DMS114 treated with DMSO at 0.1 percent for 48 hours (cell line): Measurements from ENCODE around the gene CLN5.

Experiments used
- DNase-seq: peaks from one replicate; lab custom pipeline; 2025; ENCODE audit not compliant: unreplicated experiment; lab: John Stamatoyannopoulos, UW

The CLN5 gene

DNA sequence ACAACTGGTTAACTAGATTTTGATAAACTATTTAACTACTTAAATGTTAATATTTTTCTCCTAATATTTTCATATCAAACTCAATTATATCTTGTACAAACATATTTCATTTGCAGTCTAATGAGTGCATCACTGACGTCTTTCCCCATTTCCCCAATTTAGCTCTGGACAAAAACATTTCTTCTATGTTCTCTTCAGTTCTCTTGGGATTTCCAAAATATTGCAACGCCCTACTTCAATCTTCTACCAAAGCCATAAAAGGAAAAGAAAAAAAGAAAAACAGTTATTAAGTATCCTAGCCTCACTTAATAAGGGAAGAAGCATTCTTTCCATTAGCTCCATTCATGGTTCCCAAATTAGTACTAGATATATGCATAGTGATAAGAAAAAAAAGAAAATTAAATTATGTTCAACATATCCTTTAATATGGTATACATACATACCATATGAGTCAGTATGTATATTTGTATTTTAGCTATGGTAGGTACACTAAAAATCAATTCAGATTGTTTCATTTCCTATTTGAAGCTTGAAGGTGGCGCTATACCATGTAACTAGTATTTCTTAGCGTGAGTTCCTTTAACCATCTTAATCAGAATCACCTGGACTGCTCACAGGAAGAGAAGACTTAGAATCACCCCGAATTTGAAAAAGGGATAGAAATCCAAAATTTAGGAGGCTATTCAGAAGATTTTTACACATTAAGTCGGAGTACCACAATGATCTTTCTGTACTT is 25.2 kb downstream of the CLN5 start:
- no peak for DNase-seq

DNA sequence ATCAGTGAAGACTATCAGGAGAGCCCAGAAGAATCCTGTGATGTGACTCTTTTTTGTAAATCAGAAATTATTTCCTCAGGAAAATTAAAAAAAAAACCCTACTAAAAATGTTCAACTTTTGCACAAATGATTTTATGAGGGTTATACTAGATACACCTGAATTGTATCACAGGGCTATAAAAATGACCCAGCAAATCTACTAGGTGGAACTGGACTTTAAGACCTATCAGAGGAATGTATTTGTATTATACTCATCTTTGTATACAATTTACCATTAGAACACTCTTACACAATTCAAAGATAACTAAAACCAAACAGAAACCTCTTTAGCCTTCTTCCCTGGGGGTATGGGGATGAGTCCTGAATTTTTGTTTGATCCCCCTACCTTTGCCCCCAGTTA is 27.9 kb downstream of the CLN5 start:
- no peak for DNase-seq

DNA sequence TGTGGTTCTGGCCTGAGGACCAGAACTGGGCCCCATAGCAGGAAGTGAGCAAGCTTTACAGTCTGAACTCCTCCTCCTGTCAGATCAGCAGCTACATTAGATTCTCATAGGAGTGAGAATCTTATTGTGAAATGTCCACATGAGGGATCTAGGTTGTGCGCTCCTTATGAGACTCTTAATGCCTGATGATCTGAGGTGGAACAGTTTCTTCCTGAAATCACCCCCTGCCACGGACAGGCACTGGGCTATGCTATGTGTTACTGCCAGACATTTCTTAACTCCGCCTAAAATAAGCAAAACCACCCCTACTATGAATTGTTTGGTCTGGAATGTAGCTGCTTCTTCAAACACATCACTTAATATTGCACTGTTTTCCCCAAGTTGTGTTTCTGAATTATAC is 30.5 kb downstream of the CLN5 start:
- no peak for DNase-seq

DNA sequence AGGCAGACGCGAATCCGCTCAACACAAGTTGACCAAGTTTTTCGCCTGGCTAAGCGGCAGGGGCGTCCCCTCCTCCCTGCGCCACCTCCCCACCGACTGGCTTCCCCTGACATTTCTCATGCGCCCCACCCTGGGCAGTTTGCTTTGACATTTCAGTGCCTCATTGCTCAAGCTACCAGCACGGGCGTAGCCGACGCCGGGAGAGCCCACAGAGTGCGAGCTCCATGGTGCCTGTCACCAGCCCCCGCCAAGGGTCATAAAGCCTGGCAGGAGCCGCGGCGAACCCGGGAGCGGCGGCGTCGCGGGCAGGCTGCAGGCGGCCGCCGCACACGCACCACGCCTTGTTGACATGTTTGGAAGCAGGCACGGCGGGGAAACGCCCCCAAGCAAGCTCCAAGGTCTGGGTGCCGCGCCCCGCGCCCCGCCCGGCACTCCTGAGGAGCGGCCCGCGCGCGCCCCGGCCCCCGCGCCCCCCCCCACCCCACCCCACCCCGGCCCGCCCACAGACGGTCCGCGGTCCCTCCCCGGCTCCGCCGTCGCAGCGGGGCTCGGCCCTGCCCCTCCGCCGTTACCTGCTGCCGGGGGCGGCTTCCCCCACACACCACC is 34.5 kb downstream of the CLN5 start:
- no peak for DNase-seq

DNA sequence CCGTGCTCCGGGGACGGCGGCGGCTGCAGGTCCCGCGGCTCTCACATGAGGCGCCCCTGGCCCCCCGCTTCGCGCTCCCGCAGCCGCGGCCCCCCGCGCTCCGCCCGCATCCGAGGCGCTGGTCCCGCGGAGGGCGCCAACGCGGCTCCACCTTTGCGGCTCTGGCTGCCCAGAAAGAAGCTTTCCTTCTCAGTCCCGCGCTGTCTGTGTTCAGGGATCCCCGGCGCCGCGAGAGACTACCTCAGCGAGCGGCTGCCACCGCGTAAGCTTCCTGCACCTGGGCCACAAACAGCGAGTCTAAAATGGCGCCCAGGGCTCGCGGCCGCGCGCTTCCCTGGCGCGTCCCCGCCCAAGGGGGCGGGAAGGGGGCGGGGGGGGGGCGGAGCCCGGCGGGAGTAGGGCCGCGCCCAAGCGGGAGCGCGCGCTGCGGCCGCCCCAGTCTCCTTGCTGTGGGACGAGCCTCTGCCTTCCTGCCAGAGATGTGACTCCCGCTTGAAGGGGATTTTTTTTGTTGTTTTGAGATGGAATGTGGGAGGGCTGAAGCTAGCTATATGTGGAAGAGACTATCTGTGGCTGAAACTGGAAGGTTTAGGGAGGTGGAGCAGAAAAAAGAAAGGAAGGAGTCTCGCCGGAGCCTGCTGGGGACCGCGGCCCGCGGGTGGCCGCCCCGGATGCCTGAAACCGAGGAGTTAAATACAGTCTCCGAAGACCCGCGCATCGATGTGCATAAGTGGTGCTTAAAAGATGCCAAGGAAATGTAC is 35.2 kb downstream of the CLN5 start, which contains the start of gene FBXL3:
Gene FBXL3, minus strand, starts transcription at position 299 of the 761 bp plus-strand sequence. CDS start 5,299 bp downstream, outside the sequence.
- peak; percentile 39 for DNase-seq

DNA sequence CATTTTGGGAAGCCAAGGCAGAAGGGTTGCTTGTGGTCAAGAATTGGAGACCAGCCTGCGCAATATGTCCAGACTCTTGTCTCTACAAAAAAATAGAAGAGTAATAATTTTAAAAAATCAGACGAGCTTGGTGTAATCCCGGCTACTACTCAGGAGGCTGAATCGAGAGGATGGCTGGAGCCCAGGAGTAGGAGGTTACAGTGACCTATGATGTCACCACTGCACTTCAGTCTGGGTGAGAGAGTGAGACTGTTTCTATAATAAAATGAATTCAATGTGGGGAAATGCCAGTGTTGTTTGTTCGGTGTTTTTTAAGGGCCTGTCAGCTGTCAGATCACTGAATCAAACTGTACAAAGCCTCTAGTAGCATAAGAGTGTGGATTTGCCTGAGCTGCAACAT is 36.3 kb downstream of the CLN5 start:
- no peak for DNase-seq

DNA sequence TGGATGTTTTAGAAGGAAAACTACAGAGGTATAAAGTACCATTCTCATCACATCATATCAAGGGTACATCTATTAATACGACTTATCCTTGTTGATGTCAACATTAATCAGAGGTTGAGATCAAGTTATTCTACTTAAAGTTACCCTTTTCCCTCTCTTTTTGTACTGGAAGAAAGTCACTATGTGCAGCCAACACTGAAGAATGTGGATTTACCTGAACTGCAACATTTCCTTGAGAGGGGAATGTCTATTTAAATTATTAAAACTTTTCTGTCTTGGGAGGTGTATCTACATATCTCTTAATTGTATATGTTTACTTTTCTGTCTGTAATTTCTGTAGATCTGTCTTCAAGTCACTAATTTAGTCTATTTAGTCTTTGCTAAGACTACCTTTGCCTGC is 37.6 kb downstream of the CLN5 start:
- DNase-seq, result no peak

DNA sequence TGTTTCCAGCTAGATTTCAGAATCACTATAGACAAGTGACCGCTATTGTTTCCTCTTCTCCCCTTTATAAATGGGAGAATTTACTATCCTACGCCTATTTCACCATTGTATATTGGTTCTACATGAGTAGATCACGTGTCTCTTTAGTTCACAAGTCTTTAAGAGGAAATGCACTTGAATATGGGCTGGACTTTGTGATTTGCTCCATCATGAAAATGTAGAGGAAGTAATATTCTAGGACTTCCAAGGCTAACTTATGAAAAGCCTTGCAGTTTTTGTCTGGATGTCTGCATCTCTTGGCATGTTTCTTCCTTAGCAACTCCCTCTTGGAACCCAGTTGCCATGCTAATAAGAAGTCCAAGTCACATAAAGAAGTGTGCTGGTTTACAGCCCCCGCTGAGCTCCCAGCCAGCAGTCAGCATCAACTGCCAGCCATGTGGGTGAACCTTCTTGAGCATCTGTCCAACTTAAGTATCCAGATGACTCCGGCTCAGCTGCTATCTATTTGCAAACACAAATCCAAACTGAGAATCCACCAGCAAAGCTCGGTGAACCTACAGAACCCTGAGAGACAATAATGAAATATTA is 39.9 kb downstream of the CLN5 start:
- no peak for DNase-seq

DNA sequence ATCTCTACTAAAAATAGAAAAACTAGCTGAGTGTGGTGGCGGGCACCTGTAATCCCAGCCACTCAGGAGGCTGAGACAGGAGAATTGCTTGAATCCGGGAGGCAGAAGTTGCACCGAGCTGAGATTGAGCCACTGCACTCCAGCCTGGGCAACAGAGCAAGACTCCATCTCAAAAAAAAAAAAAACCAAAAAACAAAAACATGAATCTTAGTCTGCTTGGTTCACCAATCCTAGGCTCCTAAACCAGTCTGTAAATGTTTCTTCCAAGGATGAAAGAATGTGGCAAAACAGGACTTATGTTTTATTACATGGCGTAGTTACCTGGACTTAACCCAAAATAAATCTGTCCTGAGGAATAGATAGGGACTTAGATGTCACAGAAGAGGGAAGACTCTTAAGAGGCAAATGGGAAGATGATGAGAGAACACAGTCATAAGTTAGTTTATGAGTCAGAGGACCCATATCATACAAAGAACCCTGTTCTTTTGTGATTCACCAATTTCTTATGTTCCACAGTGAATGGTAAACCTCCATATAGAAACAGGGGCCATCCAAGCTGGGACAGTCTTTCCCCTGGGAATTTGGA is 41.9 kb downstream of the CLN5 start:
- DNase-seq, result no peak

DNA sequence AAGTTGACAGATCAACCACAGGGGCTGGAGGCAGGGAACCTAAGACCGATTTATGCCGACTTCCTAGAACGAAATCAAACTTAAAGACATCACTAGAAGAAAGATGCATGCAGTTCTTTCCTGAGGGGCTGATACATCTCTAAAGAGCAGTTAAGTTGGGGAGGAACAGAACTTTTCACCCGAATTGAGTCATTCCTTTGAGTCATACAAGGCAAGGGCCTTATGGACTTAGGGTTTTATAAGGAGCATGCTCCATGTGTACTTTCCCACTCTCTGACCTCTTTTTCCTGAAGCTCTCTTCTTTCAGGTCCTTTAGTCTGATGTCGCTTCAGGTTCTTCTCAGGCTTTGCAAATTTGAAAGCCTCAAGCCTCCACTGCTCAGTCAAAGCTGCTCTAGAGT is 43.0 kb downstream of the CLN5 start:
- no peak for DNase-seq

DNA sequence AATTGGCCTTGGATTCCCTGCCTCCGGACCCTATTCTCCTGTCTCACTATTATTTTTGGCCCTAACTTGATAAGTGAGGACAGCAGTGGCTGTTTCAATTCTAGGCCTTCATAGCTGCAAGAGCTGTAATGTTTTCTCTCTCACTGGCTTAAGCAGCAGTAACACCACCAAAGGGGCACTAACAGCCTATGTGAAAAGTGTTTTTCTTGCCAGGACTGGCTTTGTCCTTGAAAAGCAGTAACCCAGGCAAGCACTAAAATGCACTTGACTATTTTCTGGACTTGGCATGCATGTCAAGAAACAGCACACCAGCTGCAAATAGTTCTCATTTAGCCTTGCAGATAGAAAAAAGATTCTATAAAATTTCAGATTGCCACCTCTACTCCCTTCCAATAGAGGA is 44.4 kb downstream of the CLN5 start:
- DNase-seq, result no peak

DNA sequence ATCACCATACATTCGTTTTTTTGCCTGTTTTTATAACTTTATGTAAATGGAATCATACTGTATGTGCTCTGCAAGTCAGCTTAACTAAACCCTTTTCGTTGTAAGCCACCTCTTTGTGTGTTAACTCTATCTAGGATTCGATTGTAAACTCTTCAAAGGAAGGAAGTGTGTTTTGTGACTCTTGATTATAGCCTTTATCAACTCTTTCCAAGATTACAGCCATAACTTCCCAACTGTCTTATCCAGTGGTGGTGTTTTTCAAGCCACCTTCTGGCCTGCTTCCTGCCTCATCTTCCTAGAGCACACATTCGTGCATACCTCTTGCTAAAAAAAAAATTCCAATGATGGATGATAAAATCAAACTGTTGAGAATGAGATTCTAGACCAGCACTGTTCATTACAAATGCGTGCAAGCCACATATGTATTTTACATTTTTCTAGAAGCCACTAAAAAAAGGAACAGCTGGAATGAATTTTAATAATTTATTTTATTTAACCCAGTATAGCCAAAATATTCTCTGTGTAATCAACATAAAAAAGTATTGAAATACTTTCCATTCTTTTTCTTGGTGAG is 47.1 kb downstream of the CLN5 start:
- no peak for DNase-seq

DNA sequence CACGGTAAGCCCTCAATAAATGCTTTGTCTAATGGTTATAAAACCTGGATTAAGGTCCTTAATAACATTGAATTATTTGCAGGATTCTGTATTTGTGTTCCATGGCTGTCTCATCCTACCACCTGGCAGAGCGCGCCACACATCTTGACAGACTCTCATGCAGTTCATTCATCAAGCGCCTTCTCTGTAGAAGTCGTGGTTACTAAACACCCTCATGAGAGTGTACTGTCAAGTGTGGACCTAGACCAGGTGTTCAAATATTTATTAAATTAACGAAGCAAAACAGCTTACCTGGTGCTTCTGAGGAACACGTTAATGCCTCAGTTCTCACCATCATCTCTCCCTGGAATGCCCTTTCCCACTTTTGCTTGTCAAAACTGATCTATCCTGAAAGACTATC is 48.2 kb downstream of the CLN5 start:
- no peak for DNase-seq

DNA sequence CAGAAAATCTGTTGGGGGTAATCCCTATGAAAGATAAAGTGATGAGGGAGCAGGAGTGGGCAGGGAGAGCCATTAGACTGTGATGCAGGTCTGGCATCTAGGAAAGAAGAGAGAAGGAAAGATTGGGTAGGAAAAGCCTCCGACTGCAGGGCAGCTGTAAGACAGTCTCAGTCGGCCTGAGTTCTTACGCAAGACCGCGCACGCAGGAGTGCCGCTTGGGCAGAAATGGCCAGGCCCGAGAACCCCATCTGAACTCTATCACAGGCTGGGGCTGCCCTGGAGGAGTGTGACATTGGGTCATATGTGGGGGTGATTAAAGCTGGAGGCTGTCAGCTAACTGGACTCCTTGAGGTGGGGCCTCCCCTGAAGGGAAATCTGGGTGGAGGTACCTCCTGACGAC is 49.0 kb downstream of the CLN5 start:
- DNase-seq, result no peak

DNA sequence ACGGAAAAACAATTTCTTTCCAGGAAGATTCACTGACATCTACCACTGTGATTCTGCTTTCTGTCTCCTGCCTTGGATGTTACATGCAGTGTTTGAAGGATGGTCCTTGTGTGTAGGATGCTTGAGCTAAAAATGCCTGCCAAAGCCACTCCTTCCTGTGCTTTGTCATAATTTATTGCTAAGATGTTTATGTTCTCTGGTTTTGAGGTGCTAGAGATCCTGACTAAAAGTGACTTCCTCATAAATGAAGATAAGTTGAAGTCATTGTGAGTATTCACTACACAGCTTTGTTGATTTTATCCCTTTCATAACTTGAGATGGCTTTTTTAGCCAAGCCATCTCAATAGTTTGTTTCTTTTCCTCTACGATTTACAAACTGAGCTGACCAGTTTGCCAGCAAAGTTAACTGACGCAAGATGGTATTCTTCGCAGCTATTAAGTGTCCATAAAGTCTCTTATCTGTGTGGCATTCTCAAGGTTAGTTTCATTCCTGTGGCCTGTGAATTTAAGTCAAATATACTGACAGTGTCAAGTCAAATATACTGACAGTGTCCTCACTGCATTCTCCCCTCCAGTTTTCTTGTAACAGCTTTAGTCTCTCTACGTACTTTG is 50.8 kb downstream of the CLN5 start:
- DNase-seq, result no peak

DNA sequence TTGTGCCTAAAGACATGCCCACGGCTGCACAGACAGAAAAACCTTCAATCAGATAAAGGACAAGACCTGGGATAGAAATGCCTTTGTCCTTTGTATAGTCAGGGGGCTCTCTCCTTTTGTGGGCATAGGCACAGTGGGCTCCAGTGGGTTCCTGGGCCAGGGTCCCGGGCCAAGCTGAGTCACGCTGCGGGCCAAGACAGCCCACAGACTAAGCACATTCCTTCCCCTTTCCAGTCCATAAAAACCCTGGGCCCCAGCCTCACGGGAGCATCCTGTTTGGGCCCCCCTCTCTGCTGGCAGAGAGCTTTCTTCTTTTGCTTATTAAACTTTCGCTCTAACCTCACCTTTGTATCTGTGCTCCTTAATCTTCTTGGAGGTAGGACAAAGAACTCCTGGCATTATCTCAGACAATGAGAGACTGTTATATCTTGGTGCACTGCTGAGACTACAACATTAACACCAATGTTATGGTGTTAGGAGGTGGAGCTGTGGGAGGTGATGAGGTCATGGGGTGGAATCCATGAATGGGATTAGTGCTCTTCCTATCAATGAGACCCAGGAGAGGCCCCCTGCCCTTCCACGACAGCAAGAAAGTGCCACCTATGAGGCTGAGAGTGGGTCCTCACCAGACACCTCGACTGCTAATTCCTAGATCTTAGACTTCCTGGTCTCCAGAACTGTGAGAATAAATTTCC is 55.9 kb downstream of the CLN5 start:
- DNase-seq, result no peak

DNA sequence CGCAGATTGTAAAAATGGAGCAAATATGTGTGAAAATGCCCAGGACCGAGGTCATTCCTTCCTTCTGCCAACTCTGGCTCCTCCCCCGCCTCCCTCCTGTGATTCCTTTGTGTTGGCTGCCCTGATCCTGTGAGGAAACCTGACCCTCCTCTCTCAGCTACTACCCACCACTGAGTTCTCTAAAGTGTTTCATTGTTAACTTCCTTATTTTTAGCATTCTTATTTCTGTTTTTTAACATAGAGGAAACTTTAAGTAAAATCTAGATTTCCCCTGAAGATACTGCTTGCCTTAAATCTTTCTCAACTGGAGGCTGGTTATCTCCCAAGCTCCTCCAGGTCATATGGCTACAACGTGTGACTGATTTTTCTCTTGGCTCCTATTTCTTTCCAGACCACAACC is 56.8 kb downstream of the CLN5 start:
- no peak for DNase-seq

DNA sequence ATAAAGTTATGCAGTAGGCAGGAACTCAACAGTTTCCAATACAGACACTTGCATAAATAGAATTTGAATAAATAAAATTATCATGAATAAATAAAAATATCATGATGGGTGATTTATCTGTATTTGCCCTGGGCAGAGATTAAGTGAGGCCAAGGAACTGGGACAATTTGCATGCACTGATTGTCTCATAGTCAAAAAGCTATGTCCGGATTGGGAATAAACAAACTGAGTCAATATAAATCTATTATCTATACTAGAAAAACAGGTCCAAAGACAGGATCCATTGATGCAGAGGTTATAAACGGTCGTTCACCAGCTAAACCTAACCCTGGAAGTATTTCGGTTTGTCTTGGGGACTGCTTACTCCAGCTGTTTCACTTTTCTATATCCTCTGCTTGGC is 61.3 kb downstream of the CLN5 start:
- DNase-seq, result no peak
